Upper lobe of left lung (tissue), 4 donors: ENCODE results near the gene COL15A1.

Experiments
- CTCF ChIP-seq, 6 experiments: fragments of 450-650 bp in 4 of 6; fragments of 200-600 bp in 2 of 6; sonication (generic) in 2 of 6; IDR thresholded peaks; one replicate each; pipeline ENCODE4 v1.5.1; 2016 to 2019; ENCODE audit warnings: antibody characterized with exemption in 6 of 6
- EP300 ChIP-seq, 4 donors: sonication (generic); formaldehyde crosslinking; IDR thresholded peaks; one replicate each; pipeline ENCODE4 v1.5.1; 2017; ENCODE audit warnings: antibody characterized with exemption in 4 of 4, control low read depth in 2 of 4
- POLR2A ChIP-seq, 4 donors: fragments of 450-650 bp; IDR thresholded peaks; one replicate each; pipeline ENCODE4 v1.5.1; 2016 to 2017; ENCODE audit warnings: antibody characterized with exemption in 4 of 4, mild to moderate bottlenecking in 2 of 4
- POLR2AphosphoS5 ChIP-seq, 2 donors: sonication (generic); formaldehyde crosslinking; IDR thresholded peaks; one replicate each; pipeline ENCODE4 v1.5.1; 2017; ENCODE audit warnings: antibody characterized with exemption in 2 of 2

DNA sequence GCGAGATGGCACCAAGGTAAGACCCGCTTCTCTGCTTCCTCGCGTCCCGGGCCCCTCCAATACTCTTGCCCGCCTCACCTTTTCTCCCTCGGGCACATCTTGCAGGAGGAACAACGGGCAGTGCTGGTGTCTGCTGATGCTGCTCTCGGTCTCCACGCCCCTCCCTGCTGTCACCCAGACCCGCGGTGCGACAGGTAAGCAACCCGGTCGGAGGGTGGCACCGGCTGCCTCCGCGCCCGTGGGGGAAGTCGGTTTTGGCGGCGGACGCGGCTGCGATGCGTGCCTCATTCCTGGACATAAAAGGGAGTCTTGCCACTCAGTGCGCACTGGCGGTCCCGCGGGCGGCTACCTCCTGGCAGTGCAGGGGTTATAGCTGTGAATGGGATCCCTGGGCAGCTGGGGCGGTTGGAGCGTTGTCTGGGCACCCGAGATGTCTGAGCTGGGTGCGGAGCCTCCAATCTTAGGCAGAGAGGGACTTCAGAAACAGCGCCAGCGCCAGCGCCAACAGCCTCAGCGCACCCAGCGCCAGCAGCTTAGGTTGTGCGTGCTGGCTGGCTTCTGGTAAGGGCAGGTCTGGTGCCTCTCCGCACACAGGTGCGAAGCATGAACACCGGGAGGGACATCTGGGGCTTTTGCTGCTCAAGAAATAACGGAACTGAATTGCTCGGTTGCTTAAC is 488 bp downstream of the COL15A1 start:
- no peak for TF ChIP-seq EP300 (IDR thresholded peaks at IDR 0.05)
- no peak for TF ChIP-seq POLR2A (IDR thresholded peaks at IDR 0.05)
- TF ChIP-seq CTCF (IDR thresholded peaks at IDR 0.05) = no peak
- no peak for TF ChIP-seq POLR2AphosphoS5 (IDR thresholded peaks at IDR 0.05)
